Measurements from ENCODE around the gene SNCAIP.

Gene SNCAIP

DNA sequence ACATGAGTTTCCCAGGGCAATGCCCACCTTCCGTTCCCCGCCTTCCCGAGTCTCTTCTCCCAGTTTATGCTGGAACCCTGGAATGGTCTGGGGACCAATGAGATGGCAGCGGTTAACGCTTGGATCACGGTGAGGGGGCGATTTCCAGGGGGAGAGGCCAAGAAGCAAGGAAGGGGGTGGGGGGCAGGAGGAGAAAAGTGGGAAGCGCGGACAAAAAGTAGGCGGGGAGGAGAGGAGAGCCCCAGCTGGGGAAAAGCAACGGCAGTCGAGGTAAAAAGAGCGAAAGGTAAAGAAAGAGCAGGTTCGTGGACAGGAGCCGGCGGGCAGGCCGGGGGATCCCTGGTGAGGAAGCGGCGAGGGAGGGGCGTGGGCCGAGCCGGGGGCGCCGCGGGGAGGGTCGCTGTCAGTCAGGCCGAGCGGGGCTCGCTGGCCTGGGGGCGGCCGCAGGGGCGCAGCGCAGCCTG lies 508 bp upstream of the SNCAIP start:
- Histone ChIP-seq H2AFZ (ENCODE audit: low read length) (no peak overlapping the region), H3K27me3 (ENCODE audit: insufficient read depth, low read length) (no peaks in the 10 kb centered on the region), H3K79me2 (ENCODE audit: insufficient read depth, low read length) (no peaks in the 10 kb centered on the region), H4K20me1 (ENCODE audit: insufficient read depth, low read length) (no peaks in the 10 kb centered on the region), H3K4me3 (ENCODE audit: low read depth, low read length, poor library complexity, severe bottlenecking) (no peak overlapping the region), H3F3A (ENCODE audit: insufficient read depth, low read length) (no peaks in the 10 kb centered on the region), H3K4me2 (ENCODE audit: low read length) (no peak overlapping the region), H3K4me1 (ENCODE audit: insufficient read depth, low read length, severe bottlenecking) (peaks cover 11% of the 10 kb centered on the region), H3K9me2 (ENCODE audit: low read depth, low read length) (no peaks in the 10 kb centered on the region), H3K36me3 (ENCODE audit: insufficient read depth, low read length) (no peaks in the 10 kb centered on the region), H3K27ac (ENCODE audit: low read depth, low read length, poor library complexity, severe bottlenecking) (no peak overlapping the region), H3K9ac (ENCODE audit: low read length) (no peak overlapping the region), H3K9me3 (ENCODE audit: low read length) (no peaks in the 10 kb centered on the region)
- TF ChIP-seq, protein P1, sequence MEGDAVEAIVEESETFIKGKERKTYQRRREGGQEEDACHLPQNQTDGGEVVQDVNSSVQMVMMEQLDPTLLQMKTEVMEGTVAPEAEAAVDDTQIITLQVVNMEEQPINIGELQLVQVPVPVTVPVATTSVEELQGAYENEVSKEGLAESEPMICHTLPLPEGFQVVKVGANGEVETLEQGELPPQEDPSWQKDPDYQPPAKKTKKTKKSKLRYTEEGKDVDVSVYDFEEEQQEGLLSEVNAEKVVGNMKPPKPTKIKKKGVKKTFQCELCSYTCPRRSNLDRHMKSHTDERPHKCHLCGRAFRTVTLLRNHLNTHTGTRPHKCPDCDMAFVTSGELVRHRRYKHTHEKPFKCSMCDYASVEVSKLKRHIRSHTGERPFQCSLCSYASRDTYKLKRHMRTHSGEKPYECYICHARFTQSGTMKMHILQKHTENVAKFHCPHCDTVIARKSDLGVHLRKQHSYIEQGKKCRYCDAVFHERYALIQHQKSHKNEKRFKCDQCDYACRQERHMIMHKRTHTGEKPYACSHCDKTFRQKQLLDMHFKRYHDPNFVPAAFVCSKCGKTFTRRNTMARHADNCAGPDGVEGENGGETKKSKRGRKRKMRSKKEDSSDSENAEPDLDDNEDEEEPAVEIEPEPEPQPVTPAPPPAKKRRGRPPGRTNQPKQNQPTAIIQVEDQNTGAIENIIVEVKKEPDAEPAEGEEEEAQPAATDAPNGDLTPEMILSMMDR (IDR thresholded peaks at IDR 0.05; ENCODE audit: low read length): no peak
- TF ChIP-seq EZH2 (IDR thresholded peaks at IDR 0.05; ENCODE audit: borderline replicate concordance, low read length): no peak

DNA sequence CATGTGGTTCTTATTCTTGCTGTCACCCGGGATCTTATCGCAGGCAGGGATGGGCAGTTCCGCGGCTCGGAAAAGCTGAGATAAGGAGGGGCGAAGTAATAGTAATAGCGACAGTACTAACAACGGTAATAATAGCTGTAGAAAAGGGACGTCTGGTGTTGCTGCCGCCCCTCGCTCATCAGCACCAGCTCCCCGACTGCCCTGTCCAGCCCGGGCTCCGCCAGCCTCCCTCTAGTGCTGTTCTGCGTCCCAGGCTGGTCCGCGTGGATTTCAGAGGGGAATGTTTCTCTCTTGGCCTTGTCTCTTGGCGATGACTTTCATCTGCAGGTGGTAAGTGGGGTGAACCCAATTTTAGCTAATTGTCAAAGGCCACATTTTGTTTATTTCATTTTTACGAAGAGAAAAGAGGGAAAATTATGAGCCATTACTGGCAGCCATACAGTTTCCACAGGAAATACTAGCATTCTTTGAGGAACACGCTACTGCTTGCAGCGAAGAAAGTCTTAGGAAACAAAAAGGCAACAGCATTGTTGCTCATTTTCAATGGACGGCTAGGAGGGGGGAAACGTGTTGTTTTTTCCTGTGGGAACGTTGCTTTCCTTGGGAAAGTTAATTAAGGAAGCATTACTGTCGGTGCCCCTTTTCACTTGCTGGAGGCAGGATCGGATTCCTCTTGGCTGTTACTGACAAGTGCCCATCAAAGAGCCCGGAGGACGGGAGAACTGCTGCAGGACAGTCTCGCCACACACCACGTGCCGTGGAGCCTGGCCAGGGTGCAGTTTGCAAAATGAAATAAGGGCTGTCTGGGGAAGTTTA lies 762 bp downstream of the SNCAIP start:
- no peaks in the 10 kb centered on the region for H3K27me3 ChIP-seq (ENCODE audit: insufficient read depth, low read length)
- H3K36me3 ChIP-seq (ENCODE audit: insufficient read depth, low read length): no peaks in the 10 kb centered on the region
- no peak overlapping the region for H3K4me2 ChIP-seq (ENCODE audit: low read length)
- no peak overlapping the region for H3K9ac ChIP-seq (ENCODE audit: low read length)
- no peak overlapping the region for H2AFZ ChIP-seq (ENCODE audit: low read length)
- no peaks in the 10 kb centered on the region for H3K79me2 ChIP-seq (ENCODE audit: insufficient read depth, low read length)
- no peaks in the 10 kb centered on the region for H3F3A ChIP-seq (ENCODE audit: insufficient read depth, low read length)
- H3K9me3 ChIP-seq (ENCODE audit: low read length): no peaks in the 10 kb centered on the region
- no peaks in the 10 kb centered on the region for H4K20me1 ChIP-seq (ENCODE audit: insufficient read depth, low read length)
- H3K27ac ChIP-seq (ENCODE audit: low read depth, low read length, poor library complexity, severe bottlenecking): no peak overlapping the region
- no peak overlapping the region for H3K4me3 ChIP-seq (ENCODE audit: low read depth, low read length, poor library complexity, severe bottlenecking)
- H3K9me2 ChIP-seq (ENCODE audit: low read depth, low read length): no peaks in the 10 kb centered on the region
- TF ChIP-seq, protein P1 (IDR thresholded peaks at IDR 0.05; ENCODE audit: low read length): no peak
- no peak for TF ChIP-seq EZH2 (IDR thresholded peaks at IDR 0.05; ENCODE audit: borderline replicate concordance, low read length)
- H3K4me1 ChIP-seq (ENCODE audit: insufficient read depth, low read length, severe bottlenecking): peaks cover 20% of the 10 kb centered on the region

DNA sequence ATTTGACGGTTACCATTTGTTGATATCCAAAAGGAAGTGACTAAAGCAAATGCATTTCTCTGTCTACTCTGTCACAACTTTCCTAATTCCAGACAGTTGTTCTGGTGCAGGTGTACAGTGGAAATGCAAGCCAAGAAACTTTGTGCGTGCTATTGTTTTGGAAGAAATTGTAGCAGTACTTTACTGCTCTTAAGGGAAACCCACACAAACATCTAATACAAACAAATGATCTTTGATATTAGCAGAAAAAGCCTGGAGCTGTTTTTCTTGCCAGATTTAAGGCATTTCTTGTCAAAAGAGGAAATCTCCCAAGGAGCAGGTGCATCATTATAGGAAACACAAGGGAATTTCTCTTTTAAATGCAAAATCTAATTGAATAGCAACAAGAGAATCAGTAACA lies 2.0 kb downstream of the SNCAIP start:
- no peaks in the 10 kb centered on the region for H4K20me1 ChIP-seq (ENCODE audit: insufficient read depth, low read length)
- H3K9me2 ChIP-seq (ENCODE audit: low read depth, low read length): no peaks in the 10 kb centered on the region
- H3K4me1 ChIP-seq (ENCODE audit: insufficient read depth, low read length, severe bottlenecking): peaks cover 30% of the 10 kb centered on the region
- H2AFZ ChIP-seq (ENCODE audit: low read length): no peak overlapping the region
- no peak overlapping the region for H3K4me3 ChIP-seq (ENCODE audit: low read depth, low read length, poor library complexity, severe bottlenecking)
- no peaks in the 10 kb centered on the region for H3K9me3 ChIP-seq (ENCODE audit: low read length)
- no peak overlapping the region for H3K4me2 ChIP-seq (ENCODE audit: low read length)
- TF ChIP-seq, protein P1 (IDR thresholded peaks at IDR 0.05; ENCODE audit: low read length): no peak
- TF ChIP-seq EZH2 (IDR thresholded peaks at IDR 0.05; ENCODE audit: borderline replicate concordance, low read length): no peak
- no peaks in the 10 kb centered on the region for H3K27me3 ChIP-seq (ENCODE audit: insufficient read depth, low read length)
- no peak overlapping the region for H3K27ac ChIP-seq (ENCODE audit: low read depth, low read length, poor library complexity, severe bottlenecking)
- no peak overlapping the region for H3K9ac ChIP-seq (ENCODE audit: low read length)
- no peaks in the 10 kb centered on the region for H3K36me3 ChIP-seq (ENCODE audit: insufficient read depth, low read length)
- H3K79me2 ChIP-seq (ENCODE audit: insufficient read depth, low read length): no peaks in the 10 kb centered on the region
- H3F3A ChIP-seq (ENCODE audit: insufficient read depth, low read length): no peaks in the 10 kb centered on the region

Data from OCI-LY1 (cell line).